Measurements from ENCODE around the gene PDE4D.

- TF ChIP-seq EZH2 (IDR thresholded peaks at IDR 0.05) (no peak), EZH2phosphoT487 (IDR thresholded peaks at IDR 0.05) (no peak), CTCF (IDR thresholded peaks at IDR 0.05) (no peak)
These were observed 372.1 kb downstream of the PDE4D start for GRCh38 chr5:59521476-59521875.

Data from neural progenitor cell (in vitro differentiated cells).